Type B pancreatic cell (in vitro differentiated cells): ENCODE measurements around the gene ZDHHC14. TPM values are rescaled to one million over a fixed set of nuclear protein-coding genes. Genes with fewer than 3 reads are reported as not detected.
A peak's percentile ranks its signal among the peaks of the same experiment; 100 is the strongest.

Experiments
- DNase-seq: peaks from one replicate; pipeline ENCODE4 v3.0.0; 2021; ENCODE audit warnings: mixed read lengths; ENCODE audit not compliant: unreplicated experiment; ENCODE audit errors: extremely low spot score
- H3K27ac Mint-ChIP-seq: 2 replicates; pipeline ENCODE4 v1.8.0; 2021; ENCODE audit warnings: mild to moderate bottlenecking, mixed read lengths
- H3K27me3 Mint-ChIP-seq: 2 replicates; pipeline ENCODE4 v1.8.0; 2021; ENCODE audit warnings: mixed read lengths
- H3K36me3 Mint-ChIP-seq: 2 replicates; pipeline ENCODE4 v1.8.0; 2021; ENCODE audit warnings: mixed read lengths
- H3K4me1 Mint-ChIP-seq: one replicate; pipeline ENCODE4 v1.8.0; 2021; ENCODE audit warnings: mixed read lengths; ENCODE audit not compliant: unreplicated experiment
- H3K4me3 Mint-ChIP-seq: 2 replicates; pipeline ENCODE4 v1.8.0; 2021; ENCODE audit warnings: mild to moderate bottlenecking, mixed read lengths
- H3K9me3 Mint-ChIP-seq: 2 replicates; pipeline ENCODE4 v1.8.0; 2021; ENCODE audit warnings: mixed read lengths
- total RNA-seq: library from RNA; stranded (reverse); gene quantifications from 2 replicates; pipeline ENCODE4 v1.2.1, GENCODE V29; 2021; ENCODE audit warnings: low replicate concordance
- TF ChIP-seq, protein P1 (sequence below): fragments of 200-600 bp; sonication (generic); conservative IDR thresholded peaks from 2 replicates; pipeline ENCODE4 v1.5.0; 2021; ENCODE audit warnings: antibody characterized with exemption, mild to moderate bottlenecking

ZDHHC14 gene
- total RNA-seq, 1 donor from 2014 or later: 11.1 TPM

GRCh38 chr6:157410045-157410444 lies 29.1 kb downstream of the ZDHHC14 start:
- TF ChIP-seq, protein P1, sequence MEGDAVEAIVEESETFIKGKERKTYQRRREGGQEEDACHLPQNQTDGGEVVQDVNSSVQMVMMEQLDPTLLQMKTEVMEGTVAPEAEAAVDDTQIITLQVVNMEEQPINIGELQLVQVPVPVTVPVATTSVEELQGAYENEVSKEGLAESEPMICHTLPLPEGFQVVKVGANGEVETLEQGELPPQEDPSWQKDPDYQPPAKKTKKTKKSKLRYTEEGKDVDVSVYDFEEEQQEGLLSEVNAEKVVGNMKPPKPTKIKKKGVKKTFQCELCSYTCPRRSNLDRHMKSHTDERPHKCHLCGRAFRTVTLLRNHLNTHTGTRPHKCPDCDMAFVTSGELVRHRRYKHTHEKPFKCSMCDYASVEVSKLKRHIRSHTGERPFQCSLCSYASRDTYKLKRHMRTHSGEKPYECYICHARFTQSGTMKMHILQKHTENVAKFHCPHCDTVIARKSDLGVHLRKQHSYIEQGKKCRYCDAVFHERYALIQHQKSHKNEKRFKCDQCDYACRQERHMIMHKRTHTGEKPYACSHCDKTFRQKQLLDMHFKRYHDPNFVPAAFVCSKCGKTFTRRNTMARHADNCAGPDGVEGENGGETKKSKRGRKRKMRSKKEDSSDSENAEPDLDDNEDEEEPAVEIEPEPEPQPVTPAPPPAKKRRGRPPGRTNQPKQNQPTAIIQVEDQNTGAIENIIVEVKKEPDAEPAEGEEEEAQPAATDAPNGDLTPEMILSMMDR: no peak
- no peak overlapping the region for H3K4me3 Mint-ChIP-seq
- H3K27ac Mint-ChIP-seq: no peak overlapping the region
- H3K4me1 Mint-ChIP-seq: no peaks in the 10 kb centered on the region
- no peaks in the 10 kb centered on the region for H3K27me3 Mint-ChIP-seq
- H3K36me3 Mint-ChIP-seq: no peaks in the 10 kb centered on the region
- no peaks in the 10 kb centered on the region for H3K9me3 Mint-ChIP-seq
- no peak for DNase-seq

GRCh38 chr6:157411368-157411767 lies 30.4 kb downstream of the ZDHHC14 start:
- Mint-ChIP-seq H3K27me3 (no peaks in the 10 kb centered on the region), H3K4me1 (no peaks in the 10 kb centered on the region), H3K4me3 (no peak overlapping the region), H3K27ac (no peak overlapping the region), H3K9me3 (no peaks in the 10 kb centered on the region), H3K36me3 (no peaks in the 10 kb centered on the region)
- TF ChIP-seq, protein P1: no peak
- DNase-seq: no peak

GRCh38 chr6:157412791-157413190 lies 31.8 kb downstream of the ZDHHC14 start:
- Mint-ChIP-seq H3K36me3 (no peaks in the 10 kb centered on the region), H3K27ac (no peak overlapping the region), H3K4me1 (no peaks in the 10 kb centered on the region), H3K9me3 (no peaks in the 10 kb centered on the region), H3K27me3 (no peaks in the 10 kb centered on the region), H3K4me3 (no peak overlapping the region)
- DNase-seq: no peak
- TF ChIP-seq, protein P1: no peak

DNA sequence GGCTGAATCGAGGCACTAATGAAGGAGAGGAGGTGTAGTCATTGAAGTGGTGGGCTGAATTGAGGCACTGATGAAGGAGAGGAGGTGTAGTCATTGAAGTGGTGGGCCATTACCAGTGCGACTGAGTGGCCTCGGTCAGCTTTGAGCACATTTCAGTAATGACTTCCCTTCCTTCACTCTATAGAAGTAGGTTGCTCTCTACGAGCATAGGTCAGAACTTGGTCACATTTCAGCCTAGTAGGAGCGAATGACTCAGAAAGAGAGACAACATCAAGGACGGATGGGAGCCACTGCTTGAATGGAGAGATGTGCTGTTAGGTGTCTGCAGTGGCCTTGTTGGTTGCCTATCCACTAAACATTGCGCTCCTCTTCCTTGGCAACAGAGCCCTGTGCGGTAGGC lies 39.5 kb downstream of the ZDHHC14 start:
- Mint-ChIP-seq H3K27me3 (no peaks in the 10 kb centered on the region), H3K36me3 (peaks cover 12% of the 10 kb centered on the region), H3K9me3 (no peaks in the 10 kb centered on the region), H3K4me1 (peaks cover 20% of the 10 kb centered on the region), H3K27ac (no peak overlapping the region), H3K4me3 (no peak overlapping the region)
- DNase-seq: no peak
- TF ChIP-seq, protein P1: no peak

GRCh38 chr6:157424491-157425020 lies 43.6 kb downstream of the ZDHHC14 start:
- no peak for DNase-seq
- Mint-ChIP-seq H3K9me3 (no peaks in the 10 kb centered on the region), H3K36me3 (peaks cover 9% of the 10 kb centered on the region), H3K27me3 (peaks cover 3% of the 10 kb centered on the region), H3K4me3 (peak overlapping the region; percentile 21), H3K27ac (peak overlapping the region; percentile 64), H3K4me1 (peaks cover 39% of the 10 kb centered on the region)
- TF ChIP-seq, protein P1: no peak

- Mint-ChIP-seq H3K36me3 (no peaks in the 10 kb centered on the region), H3K27ac (no peak overlapping the region), H3K9me3 (peaks cover 4% of the 10 kb centered on the region), H3K27me3 (peaks cover 3% of the 10 kb centered on the region), H3K4me3 (peak overlapping the region; percentile 27), H3K4me1 (peaks cover 51% of the 10 kb centered on the region)
- no peak for DNase-seq
- TF ChIP-seq, protein P1: no peak
These were observed 47.0 kb downstream of the ZDHHC14 start for GRCh38 chr6:157427969-157428368.
